ENCODE measurements around the gene SAMD4A.

The SAMD4A gene

GRCh38 chr14:54645639-54646038 lies 78.7 kb downstream of the SAMD4A start:
- H3K27ac Mint-ChIP-seq, result no peak overlapping the region
- no peak overlapping the region for H3K4me3 Mint-ChIP-seq
- peaks cover 24% of the 10 kb centered on the region for H3K27me3 Mint-ChIP-seq (ENCODE audit: low read depth)
- no peaks in the 10 kb centered on the region for H3K4me1 Mint-ChIP-seq (ENCODE audit: low read depth)
- no peaks in the 10 kb centered on the region for H3K36me3 Mint-ChIP-seq (ENCODE audit: low read depth)
- no peaks in the 10 kb centered on the region for H3K9me3 Mint-ChIP-seq

- Mint-ChIP-seq H3K9me3 (no peaks in the 10 kb centered on the region), H3K4me1 (ENCODE audit: low read depth) (no peaks in the 10 kb centered on the region), H3K4me3 (no peak overlapping the region), H3K27ac (no peak overlapping the region), H3K27me3 (ENCODE audit: low read depth) (peaks cover 20% of the 10 kb centered on the region), H3K36me3 (ENCODE audit: low read depth) (no peaks in the 10 kb centered on the region)
Measured at GRCh38 chr14:54646626-54647025, 79.7 kb downstream of the SAMD4A start.

GRCh38 chr14:54647378-54647777 lies 80.5 kb downstream of the SAMD4A start:
- no peaks in the 10 kb centered on the region for H3K9me3 Mint-ChIP-seq
- no peaks in the 10 kb centered on the region for H3K4me1 Mint-ChIP-seq (ENCODE audit: low read depth)
- H3K4me3 Mint-ChIP-seq, result no peak overlapping the region
- no peaks in the 10 kb centered on the region for H3K36me3 Mint-ChIP-seq (ENCODE audit: low read depth)
- no peak overlapping the region for H3K27ac Mint-ChIP-seq
- peaks cover 21% of the 10 kb centered on the region for H3K27me3 Mint-ChIP-seq (ENCODE audit: low read depth)

- Mint-ChIP-seq H3K4me1 (ENCODE audit: low read depth) (no peaks in the 10 kb centered on the region), H3K27me3 (ENCODE audit: low read depth) (peaks cover 26% of the 10 kb centered on the region), H3K9me3 (no peaks in the 10 kb centered on the region), H3K4me3 (no peak overlapping the region), H3K27ac (no peak overlapping the region), H3K36me3 (ENCODE audit: low read depth) (no peaks in the 10 kb centered on the region)
Measured at GRCh38 chr14:54649056-54649455, 82.1 kb downstream of the SAMD4A start.

- H3K36me3 Mint-ChIP-seq (ENCODE audit: low read depth), result no peaks in the 10 kb centered on the region
- H3K4me1 Mint-ChIP-seq (ENCODE audit: low read depth), result no peaks in the 10 kb centered on the region
- H3K4me3 Mint-ChIP-seq, result no peak overlapping the region
- peaks cover 36% of the 10 kb centered on the region for H3K27me3 Mint-ChIP-seq (ENCODE audit: low read depth)
- no peak overlapping the region for H3K27ac Mint-ChIP-seq
- no peaks in the 10 kb centered on the region for H3K9me3 Mint-ChIP-seq
Measured at GRCh38 chr14:54650331-54650958, 83.5 kb downstream of the SAMD4A start.

GRCh38 chr14:54650959-54651351 lies 84.0 kb downstream of the SAMD4A start:
- Mint-ChIP-seq H3K36me3 (ENCODE audit: low read depth) (no peaks in the 10 kb centered on the region), H3K27ac (no peak overlapping the region), H3K4me1 (ENCODE audit: low read depth) (no peaks in the 10 kb centered on the region), H3K9me3 (no peaks in the 10 kb centered on the region), H3K4me3 (no peak overlapping the region), H3K27me3 (ENCODE audit: low read depth) (peaks cover 36% of the 10 kb centered on the region)

- Mint-ChIP-seq H3K27me3 (ENCODE audit: low read depth) (peaks cover 36% of the 10 kb centered on the region), H3K9me3 (no peaks in the 10 kb centered on the region), H3K27ac (no peak overlapping the region), H3K4me1 (ENCODE audit: low read depth) (no peaks in the 10 kb centered on the region), H3K36me3 (ENCODE audit: low read depth) (no peaks in the 10 kb centered on the region), H3K4me3 (no peak overlapping the region)
Measured at GRCh38 chr14:54651649-54652048, 84.7 kb downstream of the SAMD4A start.

GRCh38 chr14:54652188-54652587 lies 85.3 kb downstream of the SAMD4A start:
- Mint-ChIP-seq H3K9me3 (no peaks in the 10 kb centered on the region), H3K27me3 (ENCODE audit: low read depth) (peaks cover 38% of the 10 kb centered on the region), H3K4me1 (ENCODE audit: low read depth) (no peaks in the 10 kb centered on the region), H3K27ac (no peak overlapping the region), H3K36me3 (ENCODE audit: low read depth) (no peaks in the 10 kb centered on the region), H3K4me3 (no peak overlapping the region)

- Mint-ChIP-seq H3K4me1 (ENCODE audit: low read depth) (no peaks in the 10 kb centered on the region), H3K27me3 (ENCODE audit: low read depth) (peaks cover 41% of the 10 kb centered on the region), H3K36me3 (ENCODE audit: low read depth) (no peaks in the 10 kb centered on the region), H3K27ac (no peak overlapping the region), H3K9me3 (no peaks in the 10 kb centered on the region), H3K4me3 (no peak overlapping the region)
Measured at GRCh38 chr14:54652605-54653052, 85.7 kb downstream of the SAMD4A start.

GRCh38 chr14:54653712-54654469 lies 87.0 kb downstream of the SAMD4A start:
- no peaks in the 10 kb centered on the region for H3K4me1 Mint-ChIP-seq (ENCODE audit: low read depth)
- no peaks in the 10 kb centered on the region for H3K36me3 Mint-ChIP-seq (ENCODE audit: low read depth)
- H3K27me3 Mint-ChIP-seq (ENCODE audit: low read depth), result peaks cover 41% of the 10 kb centered on the region
- H3K4me3 Mint-ChIP-seq, result no peak overlapping the region
- no peak overlapping the region for H3K27ac Mint-ChIP-seq
- H3K9me3 Mint-ChIP-seq, result no peaks in the 10 kb centered on the region

- Mint-ChIP-seq H3K36me3 (ENCODE audit: low read depth) (no peaks in the 10 kb centered on the region), H3K4me3 (no peak overlapping the region), H3K9me3 (no peaks in the 10 kb centered on the region), H3K27ac (no peak overlapping the region), H3K4me1 (ENCODE audit: low read depth) (no peaks in the 10 kb centered on the region), H3K27me3 (ENCODE audit: low read depth) (peaks cover 45% of the 10 kb centered on the region)
Measured at GRCh38 chr14:54654605-54655004, 87.7 kb downstream of the SAMD4A start.

- Mint-ChIP-seq H3K27me3 (ENCODE audit: low read depth) (peaks cover 54% of the 10 kb centered on the region), H3K36me3 (ENCODE audit: low read depth) (no peaks in the 10 kb centered on the region), H3K4me3 (no peak overlapping the region), H3K9me3 (no peaks in the 10 kb centered on the region), H3K4me1 (ENCODE audit: low read depth) (no peaks in the 10 kb centered on the region), H3K27ac (no peak overlapping the region)
Measured at GRCh38 chr14:54658836-54659235, 91.9 kb downstream of the SAMD4A start.

- no peak overlapping the region for H3K27ac Mint-ChIP-seq
- H3K27me3 Mint-ChIP-seq (ENCODE audit: low read depth), result peaks cover 52% of the 10 kb centered on the region
- no peak overlapping the region for H3K4me3 Mint-ChIP-seq
Measured at GRCh38 chr14:54659365-54659764, 92.4 kb downstream of the SAMD4A start.

GRCh38 chr14:54660604-54661111 lies 93.7 kb downstream of the SAMD4A start:
- Mint-ChIP-seq H3K27me3 (ENCODE audit: low read depth) (peaks cover 57% of the 10 kb centered on the region), H3K36me3 (ENCODE audit: low read depth) (peaks cover 2% of the 10 kb centered on the region), H3K9me3 (no peaks in the 10 kb centered on the region), H3K4me1 (ENCODE audit: low read depth) (peaks cover 4% of the 10 kb centered on the region), H3K4me3 (no peak overlapping the region), H3K27ac (no peak overlapping the region)

More at GRCh38 chr14:54659365-54659764, 92.4 kb downstream of the SAMD4A start:
- H3K9me3 Mint-ChIP-seq, result no peaks in the 10 kb centered on the region
- peaks cover under 1% of the 10 kb centered on the region for H3K36me3 Mint-ChIP-seq (ENCODE audit: low read depth)
- peaks cover 2% of the 10 kb centered on the region for H3K4me1 Mint-ChIP-seq (ENCODE audit: low read depth)

GRCh38 chr14:54662491-54663133 lies 95.7 kb downstream of the SAMD4A start:
- Mint-ChIP-seq H3K36me3 (ENCODE audit: low read depth) (peaks cover 2% of the 10 kb centered on the region), H3K27me3 (ENCODE audit: low read depth) (peaks cover 62% of the 10 kb centered on the region), H3K4me1 (ENCODE audit: low read depth) (peaks cover 7% of the 10 kb centered on the region), H3K27ac (no peak overlapping the region), H3K4me3 (no peak overlapping the region), H3K9me3 (no peaks in the 10 kb centered on the region)
